Testis (tissue), 3 donors: ENCODE results near the gene CSTF3. TPM values are rescaled to one million over a fixed set of nuclear protein-coding genes. Genes with fewer than 3 reads are reported as not detected.
A peak's percentile ranks its signal among the peaks of the same experiment; 100 is the strongest.
"Not testable (repeated sequence)": the region's sequence is repeated elsewhere in the genome, so short reads cannot be mapped to it uniquely, and the experiment has no call there.

Experiments used
- DNase-seq: peaks from one replicate; pipeline ENCODE4 v3.0.0-alpha.2; 2019
- H3K27ac ChIP-seq, 2 donors: fragments of 200-600 bp; sonication (generic); one replicate each; pipeline ENCODE4 v1.5.1; 2019
- H3K27me3 ChIP-seq: fragments of 200-600 bp; sonication (generic); one replicate; pipeline ENCODE4 v1.5.1; 2019
- H3K36me3 ChIP-seq: fragments of 200-600 bp; sonication (generic); one replicate; pipeline ENCODE4 v1.5.1; 2017; ENCODE audit warnings: low read depth; ENCODE audit errors: missing control alignments
- H3K4me1 ChIP-seq: fragments of 200-600 bp; sonication (generic); one replicate; pipeline ENCODE4 v1.5.1; 2019
- H3K4me3 ChIP-seq, 2 donors: fragments of 200-600 bp; sonication (generic); one replicate each; pipeline ENCODE4 v1.5.1; 2017 to 2019
- H3K9me3 ChIP-seq: fragments of 200-600 bp; sonication (generic); one replicate; pipeline ENCODE4 v1.5.1; 2017
- CTCF ChIP-seq, 3 experiments: fragments of 450-650 bp in 2 of 3; fragments of 200-600 bp in 1 of 3; sonication (generic) in 1 of 3; IDR thresholded peaks; one replicate each; pipeline ENCODE4 v1.5.1; 2016 to 2019; ENCODE audit warnings: antibody characterized with exemption in 3 of 3, mild to moderate bottlenecking in 2 of 3, moderate library complexity in 1 of 3
- POLR2A ChIP-seq: fragments of 450-650 bp; IDR thresholded peaks from one replicate; pipeline ENCODE4 v1.6.1; 2017; ENCODE audit warnings: antibody characterized with exemption, mild to moderate bottlenecking, moderate library complexity
- WGBS, 2 donors: methylation state at CpG; one replicate each; pipeline ENCODE4 v1.1.5; 2018; 5-methylcytosine and 5-hydroxymethylcytosine counted together
- intact Hi-C: fragments of 100-400 bp; cut with DNase I; formaldehyde crosslinking; loops from one replicate; pipeline ENCODE4 v1.15.1; 2023; ENCODE audit warnings: low total_unique reads
- polyA plus RNA-seq: library from polyadenylated mRNA; stranded (reverse); fragments of 350-450 nt; fragmentation: Illumina TruSeq; extraction: RNeasy Lipid Tissue Mini Kit (QIAGEN cat#74804); gene quantifications from one replicate; pipeline ENCODE4 v1.2.3, GENCODE V29; 2014; ENCODE audit warnings: low read depth, low replicate concordance; ENCODE audit not compliant: insufficient read depth
- total RNA-seq, 2 donors: library from RNA; depleted of rRNA; stranded (reverse); fragments of >200 nt; gene quantifications; one replicate each; pipeline ENCODE4 v1.2.3, GENCODE V29; 2016

Gene CSTF3
- total and polyA plus RNA-seq, 3 donors from 2014 or later = 31.0 to 46.6 (median 46.4) TPM

- intact Hi-C loops = loop anchor here (10.0 kb wide), 1 partner anchor 166 kb away; no protein-coding TSS in a partner anchor
- no peak for TF ChIP-seq POLR2A
- TF ChIP-seq CTCF (IDR thresholded peaks at IDR 0.05) = no peak
- peaks cover 3% of the 10 kb centered on the region for H3K4me1 ChIP-seq
- no peak for DNase-seq
- H3K27ac ChIP-seq = peak overlapping the region in 1 of 2 donors; percentile 12
- no peak overlapping the region for H3K4me3 ChIP-seq
- WGBS, 2 donors = 29 to 39% methylated on average over 4 of the region's 4 CpGs
- H3K27me3 ChIP-seq = no peaks in the 10 kb centered on the region
- no peaks in the 10 kb centered on the region for H3K36me3 ChIP-seq
- no peaks in the 10 kb centered on the region for H3K9me3 ChIP-seq
These were observed 7.5 kb upstream of the CSTF3 start for GRCh38 chr11:33168709-33169200.

- intact Hi-C loops = loop anchor here (10.0 kb wide), 1 partner anchor 172 kb away; no protein-coding TSS in a partner anchor
- no peak for DNase-seq
These were observed 1.6 kb upstream of the CSTF3 start for GRCh38 chr11:33162831-33163230.

GRCh38 chr11:33160587-33160986, 693 bp downstream of the CSTF3 start:
- no peak for DNase-seq
- intact Hi-C loops = loop anchor here (10.0 kb wide), 1 partner anchor 174 kb away; no protein-coding TSS in a partner anchor
- Histone ChIP-seq H3K27ac (peak overlapping the region; percentile 83 to 84), H3K27me3 (no peaks in the 10 kb centered on the region), H3K4me3 (peak overlapping the region; percentile 70 to 80), H3K36me3 (no peaks in the 10 kb centered on the region), H3K4me1 (no peaks in the 10 kb centered on the region), H3K9me3 (no peaks in the 10 kb centered on the region)
- TF ChIP-seq POLR2A = no peak
- WGBS, 2 donors = 0 to 1% methylated on average over 7 of the region's 7 CpGs

More at GRCh38 chr11:33162831-33163230, 1.6 kb upstream of the CSTF3 start:
- no peaks in the 10 kb centered on the region for H3K36me3 ChIP-seq
- H3K4me3 ChIP-seq = peak overlapping the region; percentile 70 to 80
- H3K4me1 ChIP-seq = no peaks in the 10 kb centered on the region
- no peak overlapping the region for H3K27ac ChIP-seq
- no peaks in the 10 kb centered on the region for H3K27me3 ChIP-seq
- no peaks in the 10 kb centered on the region for H3K9me3 ChIP-seq
- TF ChIP-seq POLR2A (no peak), CTCF (IDR thresholded peaks at IDR 0.05) (no peak)
- 65 to 81% methylated on average over 8 of the region's 8 CpGs for WGBS, 2 donors

- Histone ChIP-seq H3K4me1 (no peaks in the 10 kb centered on the region), H3K27me3 (no peaks in the 10 kb centered on the region), H3K4me3 (peak overlapping the region; percentile 70 to 80), H3K36me3 (no peaks in the 10 kb centered on the region), H3K9me3 (no peaks in the 10 kb centered on the region), H3K27ac (peak overlapping the region; percentile 83 to 84)
- WGBS, 2 donors = 9 to 15% methylated on average over 8 of the region's 8 CpGs
- no peak for DNase-seq
- TF ChIP-seq CTCF (IDR thresholded peaks at IDR 0.05) (no peak), POLR2A (no peak)
- intact Hi-C loops = loop anchor here (10.0 kb wide), 1 partner anchor 175 kb away; no protein-coding TSS in a partner anchor
These were observed 1.1 kb downstream of the CSTF3 start for GRCh38 chr11:33160136-33160535.

- H3K4me3 ChIP-seq, H3K4me1 ChIP-seq, intact Hi-C loops, H3K9me3 ChIP-seq, DNase-seq, H3K27me3 ChIP-seq, H3K36me3 ChIP-seq: not testable (repeated sequence)
- H3K27ac ChIP-seq = peak overlapping the region in 1 of 2 donors; percentile 84
- 67 to 76% methylated on average over 15 to 20 of the region's 20 CpGs for WGBS, 2 donors
These were observed 1.9 kb downstream of the CSTF3 start for GRCh38 chr11:33159378-33159867.
